ENCODE measurements around the gene TTC9.

The TTC9 gene

GRCh38 chr14:70704960-70705359 is 63.2 kb downstream of the TTC9 start:
- no peaks in the 10 kb centered on the region for H3K36me3 ChIP-seq (ENCODE audit: control insufficient read depth, insufficient read depth, low read length)
- H3K4me1 ChIP-seq (ENCODE audit: control insufficient read depth, insufficient read depth, low read length, poor library complexity, severe bottlenecking) = peaks cover 17% of the 10 kb centered on the region
- WGBS, 2 experiments (ENCODE audit: insufficient coverage in 2 of 2) = 83 to 100% methylated on average over 1 of the region's 1 CpG
- H3K4me3 ChIP-seq (ENCODE audit: extremely low read depth, insufficient read depth, low read length, poor library complexity, severe bottlenecking) = no peak overlapping the region
- no peak overlapping the region for H3K27ac ChIP-seq (ENCODE audit: low read depth, low read length, severe bottlenecking)
- H3K9me3 ChIP-seq (ENCODE audit: control insufficient read depth, low read length) = no peaks in the 10 kb centered on the region

GRCh38 chr14:70706177-70706576 is 64.5 kb downstream of the TTC9 start:
- Histone ChIP-seq H3K9me3 (ENCODE audit: control insufficient read depth, low read length) (no peaks in the 10 kb centered on the region), H3K4me1 (ENCODE audit: control insufficient read depth, insufficient read depth, low read length, poor library complexity, severe bottlenecking) (peaks cover 17% of the 10 kb centered on the region), H3K36me3 (ENCODE audit: control insufficient read depth, insufficient read depth, low read length) (no peaks in the 10 kb centered on the region), H3K27ac (ENCODE audit: low read depth, low read length, severe bottlenecking) (no peak overlapping the region), H3K4me3 (ENCODE audit: extremely low read depth, insufficient read depth, low read length, poor library complexity, severe bottlenecking) (no peak overlapping the region)

- H3K27ac ChIP-seq (ENCODE audit: low read depth, low read length, severe bottlenecking) = no peak overlapping the region
- H3K9me3 ChIP-seq (ENCODE audit: control insufficient read depth, low read length) = no peaks in the 10 kb centered on the region
- peaks cover 17% of the 10 kb centered on the region for H3K4me1 ChIP-seq (ENCODE audit: control insufficient read depth, insufficient read depth, low read length, poor library complexity, severe bottlenecking)
- H3K4me3 ChIP-seq (ENCODE audit: extremely low read depth, insufficient read depth, low read length, poor library complexity, severe bottlenecking) = no peak overlapping the region
- no peaks in the 10 kb centered on the region for H3K36me3 ChIP-seq (ENCODE audit: control insufficient read depth, insufficient read depth, low read length)
- WGBS, 2 experiments (ENCODE audit: insufficient coverage in 2 of 2) = 70 to 80% methylated on average over 3 to 4 of the region's 6 CpGs
These were observed 65.7 kb downstream of the TTC9 start for GRCh38 chr14:70707138-70708038.

- no peak overlapping the region for H3K4me3 ChIP-seq (ENCODE audit: extremely low read depth, insufficient read depth, low read length, poor library complexity, severe bottlenecking)
- WGBS, 2 experiments (ENCODE audit: insufficient coverage in 2 of 2) = 66 to 76% methylated on average over 8 to 13 of the region's 15 CpGs
These were observed 67.2 kb downstream of the TTC9 start for GRCh38 chr14:70708717-70709570.

GRCh38 chr14:70709726-70710382 is 68.1 kb downstream of the TTC9 start:
- Histone ChIP-seq H3K4me3 (ENCODE audit: extremely low read depth, insufficient read depth, low read length, poor library complexity, severe bottlenecking) (no peak overlapping the region), H3K36me3 (ENCODE audit: control insufficient read depth, insufficient read depth, low read length) (no peaks in the 10 kb centered on the region), H3K27ac (ENCODE audit: low read depth, low read length, severe bottlenecking) (no peak overlapping the region), H3K4me1 (ENCODE audit: control insufficient read depth, insufficient read depth, low read length, poor library complexity, severe bottlenecking) (peaks cover 20% of the 10 kb centered on the region), H3K9me3 (ENCODE audit: control insufficient read depth, low read length) (no peaks in the 10 kb centered on the region)
- 71 to 74% methylated on average over 3 to 7 of the region's 8 CpGs for WGBS, 2 experiments (ENCODE audit: insufficient coverage in 2 of 2)

More at GRCh38 chr14:70708717-70709570, 67.2 kb downstream of the TTC9 start:
- Histone ChIP-seq H3K36me3 (ENCODE audit: control insufficient read depth, insufficient read depth, low read length) (no peaks in the 10 kb centered on the region), H3K27ac (ENCODE audit: low read depth, low read length, severe bottlenecking) (no peak overlapping the region), H3K4me1 (ENCODE audit: control insufficient read depth, insufficient read depth, low read length, poor library complexity, severe bottlenecking) (peaks cover 20% of the 10 kb centered on the region), H3K9me3 (ENCODE audit: control insufficient read depth, low read length) (no peaks in the 10 kb centered on the region)

- H3K36me3 ChIP-seq (ENCODE audit: control insufficient read depth, insufficient read depth, low read length) = no peaks in the 10 kb centered on the region
- H3K27ac ChIP-seq (ENCODE audit: low read depth, low read length, severe bottlenecking) = no peak overlapping the region
- H3K4me3 ChIP-seq (ENCODE audit: extremely low read depth, insufficient read depth, low read length, poor library complexity, severe bottlenecking) = no peak overlapping the region
- peaks cover 16% of the 10 kb centered on the region for H3K4me1 ChIP-seq (ENCODE audit: control insufficient read depth, insufficient read depth, low read length, poor library complexity, severe bottlenecking)
- WGBS, 2 experiments (ENCODE audit: insufficient coverage in 2 of 2) = 100% methylated on average over 1 of the region's 1 CpG; no CpG with 5 or more reads in 1 of the 2 experiments
- no peaks in the 10 kb centered on the region for H3K9me3 ChIP-seq (ENCODE audit: control insufficient read depth, low read length)
These were observed 69.7 kb downstream of the TTC9 start for GRCh38 chr14:70711451-70711850.

- no peaks in the 10 kb centered on the region for H3K36me3 ChIP-seq (ENCODE audit: control insufficient read depth, insufficient read depth, low read length)
- WGBS, 2 experiments (ENCODE audit: insufficient coverage in 2 of 2) = 80 to 95% methylated on average over 2 to 3 of the region's 4 CpGs
- H3K9me3 ChIP-seq (ENCODE audit: control insufficient read depth, low read length) = no peaks in the 10 kb centered on the region
- peaks cover 11% of the 10 kb centered on the region for H3K4me1 ChIP-seq (ENCODE audit: control insufficient read depth, insufficient read depth, low read length, poor library complexity, severe bottlenecking)
- H3K27ac ChIP-seq (ENCODE audit: low read depth, low read length, severe bottlenecking) = no peak overlapping the region
- no peak overlapping the region for H3K4me3 ChIP-seq (ENCODE audit: extremely low read depth, insufficient read depth, low read length, poor library complexity, severe bottlenecking)
These were observed 71.4 kb downstream of the TTC9 start for GRCh38 chr14:70713096-70713495.

GRCh38 chr14:70713511-70713916 is 71.8 kb downstream of the TTC9 start:
- Histone ChIP-seq H3K27ac (ENCODE audit: low read depth, low read length, severe bottlenecking) (peak overlapping the region; percentile 24), H3K4me3 (ENCODE audit: extremely low read depth, insufficient read depth, low read length, poor library complexity, severe bottlenecking) (no peak overlapping the region), H3K4me1 (ENCODE audit: control insufficient read depth, insufficient read depth, low read length, poor library complexity, severe bottlenecking) (peaks cover 11% of the 10 kb centered on the region), H3K9me3 (ENCODE audit: control insufficient read depth, low read length) (no peaks in the 10 kb centered on the region), H3K36me3 (ENCODE audit: control insufficient read depth, insufficient read depth, low read length) (no peaks in the 10 kb centered on the region)
- 73 to 96% methylated on average over 2 to 3 of the region's 3 CpGs for WGBS, 2 experiments (ENCODE audit: insufficient coverage in 2 of 2)

GRCh38 chr14:70714055-70714550 is 72.4 kb downstream of the TTC9 start:
- Histone ChIP-seq H3K4me3 (ENCODE audit: extremely low read depth, insufficient read depth, low read length, poor library complexity, severe bottlenecking) (no peak overlapping the region), H3K27ac (ENCODE audit: low read depth, low read length, severe bottlenecking) (no peak overlapping the region), H3K4me1 (ENCODE audit: control insufficient read depth, insufficient read depth, low read length, poor library complexity, severe bottlenecking) (peaks cover 7% of the 10 kb centered on the region), H3K36me3 (ENCODE audit: control insufficient read depth, insufficient read depth, low read length) (no peaks in the 10 kb centered on the region), H3K9me3 (ENCODE audit: control insufficient read depth, low read length) (no peaks in the 10 kb centered on the region)
- WGBS, 2 experiments (ENCODE audit: insufficient coverage in 2 of 2) = 9 to 31% methylated on average over 5 to 6 of the region's 8 CpGs

GRCh38 chr14:70716483-70716882 is 74.8 kb downstream of the TTC9 start:
- Histone ChIP-seq H3K36me3 (ENCODE audit: control insufficient read depth, insufficient read depth, low read length) (no peaks in the 10 kb centered on the region), H3K27ac (ENCODE audit: low read depth, low read length, severe bottlenecking) (no peak overlapping the region), H3K4me1 (ENCODE audit: control insufficient read depth, insufficient read depth, low read length, poor library complexity, severe bottlenecking) (peaks cover 3% of the 10 kb centered on the region), H3K9me3 (ENCODE audit: control insufficient read depth, low read length) (no peaks in the 10 kb centered on the region), H3K4me3 (ENCODE audit: extremely low read depth, insufficient read depth, low read length, poor library complexity, severe bottlenecking) (no peak overlapping the region)
- WGBS, 2 experiments (ENCODE audit: insufficient coverage in 2 of 2) = 71 to 83% methylated on average over 1 of the region's 5 CpGs
